Memory B cell (primary cell): ENCODE results near the gene TIMP2.
"Not testable (repeated sequence)": the region's sequence is repeated elsewhere in the genome, so short reads cannot be mapped to it uniquely, and the experiment has no call there.

Experiments
- ATAC-seq: fragments of 150-1000 bp; cut with Tn5 transposase; 2 replicates; pipeline ENCODE4 v1.10.0; 2021; ENCODE audit warnings: low read depth, mild to moderate bottlenecking, moderate library complexity
- DNase-seq, 2 donors: peaks; one replicate each; pipeline ENCODE4 v3.0.0; 2022; ENCODE audit warnings: low spot score in 2 of 2
- H3K27ac Mint-ChIP-seq: one replicate; pipeline ENCODE4 v1.8.0; 2022; ENCODE audit warnings: mild to moderate bottlenecking, moderate library complexity, mixed read lengths
- H3K27me3 Mint-ChIP-seq: one replicate; pipeline ENCODE4 v1.8.0; 2022; ENCODE audit warnings: mixed read lengths
- H3K36me3 Mint-ChIP-seq: one replicate; pipeline ENCODE4 v1.8.0; 2022; ENCODE audit warnings: mild to moderate bottlenecking, mixed read lengths
- H3K4me1 Mint-ChIP-seq: one replicate; pipeline ENCODE4 v1.8.0; 2022; ENCODE audit warnings: mixed read lengths
- H3K4me3 Mint-ChIP-seq: one replicate; pipeline ENCODE4 v1.8.0; 2022; ENCODE audit warnings: mild to moderate bottlenecking, moderate library complexity, mixed read lengths
- H3K9me3 Mint-ChIP-seq: one replicate; pipeline ENCODE4 v1.8.0; 2022; ENCODE audit warnings: mixed read lengths

Gene TIMP2

DNA sequence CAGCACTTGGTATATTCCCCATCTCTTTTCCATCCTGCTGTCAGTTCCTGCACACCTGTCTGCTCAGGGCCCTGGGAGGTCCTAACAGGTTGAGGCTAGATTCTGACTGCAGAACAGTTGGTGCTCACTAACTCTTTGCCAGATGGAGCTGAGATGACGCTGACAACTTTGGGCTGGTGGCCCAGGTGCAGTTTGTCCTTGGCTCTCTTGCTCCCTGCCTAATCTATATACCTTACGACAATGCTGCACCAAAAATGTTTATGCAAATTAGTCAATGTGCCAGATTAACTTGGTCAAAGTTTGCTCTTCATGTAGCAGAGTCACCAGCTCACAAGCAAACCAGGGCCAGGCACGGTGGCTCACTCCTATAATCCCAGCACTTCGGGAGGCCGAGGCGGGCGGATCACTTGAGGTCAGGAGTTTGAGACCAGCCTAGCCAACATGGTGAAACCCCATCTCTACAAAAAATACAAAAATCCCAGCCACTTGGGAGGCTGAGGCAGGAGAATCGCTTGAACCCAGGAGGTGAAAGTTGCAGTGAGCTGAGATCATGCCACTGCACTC is 48.2 kb downstream of the TIMP2 start:
- peaks cover 13% of the 10 kb centered on the region for H3K27me3 Mint-ChIP-seq
- not testable (repeated sequence) for H3K4me3 Mint-ChIP-seq, ATAC-seq, DNase-seq, H3K36me3 Mint-ChIP-seq, H3K27ac Mint-ChIP-seq, H3K9me3 Mint-ChIP-seq
- H3K4me1 Mint-ChIP-seq: peaks cover 21% of the 10 kb centered on the region

DNA sequence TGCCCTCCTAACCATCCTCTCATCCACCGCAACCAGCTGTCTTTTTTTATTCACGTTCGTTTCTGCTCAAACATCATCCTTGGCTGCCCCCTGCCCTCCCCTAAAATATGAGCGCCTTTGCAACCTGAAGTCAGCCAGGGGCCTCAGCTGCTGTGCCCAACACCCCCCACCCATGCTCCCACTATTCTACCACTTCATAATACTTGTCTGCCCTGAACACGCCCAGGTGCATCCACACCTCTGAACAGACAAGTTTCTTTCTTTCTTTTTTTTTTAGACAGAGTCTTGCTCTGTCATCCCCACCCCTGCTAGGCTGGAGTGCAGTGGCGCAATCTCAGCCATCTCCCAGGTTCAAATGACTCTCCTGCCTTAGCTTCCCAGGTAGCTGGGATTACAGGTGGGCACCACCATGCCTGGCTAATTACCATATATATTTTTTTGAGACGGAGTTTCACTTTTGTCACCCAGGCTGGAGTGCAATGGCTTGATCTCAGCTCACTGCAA is 49.0 kb downstream of the TIMP2 start:
- ATAC-seq: no peak
- no peak for DNase-seq
- peaks cover 21% of the 10 kb centered on the region for H3K4me1 Mint-ChIP-seq
- no peak overlapping the region for H3K27ac Mint-ChIP-seq
- H3K9me3 Mint-ChIP-seq: no peaks in the 10 kb centered on the region
- H3K36me3 Mint-ChIP-seq: peaks cover 2% of the 10 kb centered on the region
- peaks cover 13% of the 10 kb centered on the region for H3K27me3 Mint-ChIP-seq
- no peak overlapping the region for H3K4me3 Mint-ChIP-seq

DNA sequence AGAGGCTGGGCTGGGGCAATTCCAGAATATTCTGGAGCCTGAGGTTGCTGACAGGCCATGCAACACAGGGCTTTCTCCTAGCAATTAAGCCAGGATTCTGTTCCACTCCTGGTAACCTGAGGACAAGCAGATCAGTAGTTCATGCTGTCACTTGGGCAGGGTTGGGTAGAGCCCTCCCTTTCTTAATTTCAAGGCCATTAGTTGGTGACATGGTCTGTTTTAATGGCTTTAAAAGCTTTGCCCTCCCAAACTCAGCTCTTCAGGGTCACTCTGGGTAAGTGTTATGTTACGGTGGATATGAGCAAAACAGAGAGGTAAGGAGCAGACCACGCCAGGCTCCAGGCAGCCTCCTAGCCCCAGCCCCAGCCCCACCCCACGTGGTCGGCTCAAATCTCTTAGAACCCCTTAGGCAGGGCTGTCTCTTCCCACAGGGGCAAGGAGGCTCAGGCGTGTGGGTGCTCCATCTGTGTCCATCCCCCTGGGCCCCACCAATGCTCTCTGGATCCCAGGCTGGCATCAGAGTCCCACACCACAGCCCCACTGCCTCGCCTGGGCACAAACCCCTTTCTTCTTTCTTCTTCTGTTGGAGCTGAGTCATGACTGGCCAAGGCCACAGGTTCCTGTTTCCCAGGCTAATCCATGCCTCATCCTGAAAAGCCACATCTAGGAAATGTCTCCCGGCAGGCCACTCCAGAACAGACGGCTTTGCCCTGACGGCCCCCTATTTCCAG is 49.7 kb downstream of the TIMP2 start:
- Mint-ChIP-seq H3K27me3 (peaks cover 13% of the 10 kb centered on the region), H3K4me1 (peaks cover 21% of the 10 kb centered on the region), H3K4me3 (no peak overlapping the region), H3K9me3 (no peaks in the 10 kb centered on the region), H3K36me3 (peaks cover 5% of the 10 kb centered on the region), H3K27ac (no peak overlapping the region)
- ATAC-seq: no peak
- DNase-seq: no peak

DNA sequence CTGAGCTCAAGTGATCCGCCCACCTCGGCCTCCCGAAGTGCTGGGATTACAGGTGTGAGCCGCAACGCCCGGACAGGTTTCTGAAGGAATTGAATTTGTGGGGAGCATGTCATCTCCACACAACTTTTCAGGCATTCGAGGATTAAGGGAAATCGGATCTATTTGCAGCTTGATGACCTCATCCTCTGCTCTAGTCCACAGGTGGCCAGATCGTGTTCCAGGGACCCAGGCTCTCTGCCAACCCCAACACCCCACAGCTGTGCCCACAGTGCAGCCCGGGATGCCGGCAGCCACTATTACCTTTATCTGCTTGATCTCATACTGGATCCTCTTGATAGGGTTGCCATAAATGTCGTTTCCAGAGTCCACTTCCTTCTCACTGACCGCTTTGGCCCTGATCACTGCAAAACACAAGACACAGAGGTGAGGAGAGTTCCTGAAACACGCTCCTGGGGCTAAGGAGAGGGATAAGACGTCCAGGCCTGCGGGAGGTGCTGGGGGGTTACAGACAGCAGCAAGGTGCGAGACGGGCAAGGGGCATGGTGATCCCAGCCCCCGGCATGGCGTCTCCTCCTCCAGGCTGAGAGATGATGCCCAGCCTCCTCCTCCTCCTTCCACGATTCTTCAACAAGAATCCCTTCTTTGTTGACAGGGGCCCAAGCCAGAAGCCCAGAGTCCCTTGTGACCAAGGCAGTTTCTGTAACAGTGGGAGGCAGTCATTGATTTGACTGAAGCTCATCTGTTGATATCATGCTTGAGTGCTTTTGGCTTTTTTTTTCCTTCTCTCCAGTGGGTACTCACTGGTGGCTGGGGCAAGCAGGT is 51.5 kb downstream of the TIMP2 start:
- Mint-ChIP-seq H3K27me3 (peaks cover 10% of the 10 kb centered on the region), H3K27ac (no peak overlapping the region), H3K36me3 (peaks cover 9% of the 10 kb centered on the region), H3K4me1 (peaks cover 13% of the 10 kb centered on the region), H3K9me3 (no peaks in the 10 kb centered on the region), H3K4me3 (no peak overlapping the region)
- DNase-seq (no peak), ATAC-seq (no peak)

DNA sequence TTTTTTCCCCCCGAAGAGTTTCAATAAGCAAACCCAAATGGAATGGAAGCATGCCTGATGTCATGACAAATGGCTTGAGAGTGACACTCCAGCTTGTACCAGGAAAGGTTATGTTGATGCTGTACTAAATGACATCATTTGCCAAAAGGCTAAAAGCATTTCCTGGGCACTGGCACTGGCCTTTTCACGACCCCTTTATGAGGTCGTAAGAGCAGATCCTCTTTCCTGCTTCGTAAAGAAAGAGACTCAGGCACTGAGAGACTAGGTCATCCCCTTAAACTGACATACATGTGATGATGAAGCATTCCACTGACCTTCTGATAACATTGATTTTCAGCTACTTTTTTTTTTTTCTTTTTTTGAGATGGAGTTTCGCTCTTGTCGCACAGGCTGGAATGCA is 52.7 kb downstream of the TIMP2 start:
- no peak overlapping the region for H3K27ac Mint-ChIP-seq
- H3K36me3 Mint-ChIP-seq: peaks cover 13% of the 10 kb centered on the region
- no peaks in the 10 kb centered on the region for H3K9me3 Mint-ChIP-seq
- peaks cover 9% of the 10 kb centered on the region for H3K27me3 Mint-ChIP-seq
- no peak for ATAC-seq
- DNase-seq: no peak
- H3K4me3 Mint-ChIP-seq: no peak overlapping the region
- peaks cover 11% of the 10 kb centered on the region for H3K4me1 Mint-ChIP-seq

DNA sequence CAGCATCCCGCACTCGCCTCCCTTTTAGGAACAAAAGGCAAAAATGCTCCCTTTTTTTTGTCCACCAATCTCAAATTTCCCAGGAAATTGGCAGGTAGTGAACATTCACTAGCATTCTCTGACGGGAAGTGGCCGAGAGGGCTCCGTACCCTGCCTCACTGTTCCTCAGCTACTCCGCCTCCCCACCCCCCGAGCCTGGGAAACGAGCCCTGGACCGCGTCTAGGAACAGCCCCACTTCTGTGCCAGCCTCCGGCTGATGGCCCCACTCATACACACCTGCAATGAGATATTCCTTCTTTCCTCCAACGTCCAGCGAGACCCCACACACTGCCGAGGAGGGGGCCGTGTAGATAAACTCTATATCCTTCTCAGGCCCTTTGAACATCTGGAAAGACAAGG is 54.6 kb downstream of the TIMP2 start:
- no peak for ATAC-seq
- peaks cover 10% of the 10 kb centered on the region for H3K36me3 Mint-ChIP-seq
- H3K4me1 Mint-ChIP-seq: peaks cover 4% of the 10 kb centered on the region
- no peak overlapping the region for H3K27ac Mint-ChIP-seq
- no peak for DNase-seq
- no peak overlapping the region for H3K4me3 Mint-ChIP-seq
- no peaks in the 10 kb centered on the region for H3K9me3 Mint-ChIP-seq
- H3K27me3 Mint-ChIP-seq: peaks cover 6% of the 10 kb centered on the region

DNA sequence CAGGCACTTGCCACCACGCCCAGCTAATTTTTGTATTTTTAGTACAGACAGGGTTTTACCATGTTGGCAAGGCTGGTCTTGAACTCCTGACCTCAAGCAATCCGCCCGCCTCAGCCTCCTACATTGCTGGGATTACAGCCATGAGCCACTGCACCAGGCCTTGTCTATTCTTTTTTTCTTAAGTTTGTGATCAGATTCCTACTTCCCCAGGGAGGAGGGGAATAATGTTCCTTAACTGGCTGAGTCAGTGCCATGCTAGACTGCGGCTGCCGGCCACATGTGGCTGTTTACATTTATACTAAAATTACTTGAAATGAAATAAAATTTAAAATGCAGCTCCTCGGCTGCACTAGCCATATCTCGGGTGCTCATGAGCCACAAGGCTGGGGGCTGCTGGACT is 56.8 kb downstream of the TIMP2 start:
- no peaks in the 10 kb centered on the region for H3K9me3 Mint-ChIP-seq
- DNase-seq (no peak), ATAC-seq (no peak)
- no peak overlapping the region for H3K4me3 Mint-ChIP-seq
- peaks cover 10% of the 10 kb centered on the region for H3K36me3 Mint-ChIP-seq
- peaks cover 3% of the 10 kb centered on the region for H3K4me1 Mint-ChIP-seq
- H3K27me3 Mint-ChIP-seq: peaks cover 13% of the 10 kb centered on the region
- no peak overlapping the region for H3K27ac Mint-ChIP-seq

DNA sequence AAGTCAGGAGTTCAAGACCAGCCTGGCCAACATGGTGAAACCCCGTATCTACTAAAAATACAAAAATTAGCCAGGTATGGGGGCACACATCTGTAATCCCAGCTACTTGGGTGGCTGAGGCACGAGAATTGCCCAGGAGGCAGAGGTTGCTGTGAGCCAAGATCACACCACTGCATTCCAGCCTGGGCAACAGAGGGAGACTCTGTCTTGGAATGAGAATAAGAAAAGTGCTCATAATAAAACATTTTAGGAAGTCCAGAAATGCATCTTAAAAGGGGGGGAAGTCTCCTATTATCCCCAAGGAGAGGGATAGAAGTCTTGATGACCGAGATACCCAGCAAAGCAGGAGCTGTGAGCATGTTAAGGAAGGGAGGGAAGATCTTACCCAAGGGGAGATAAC is 58.1 kb downstream of the TIMP2 start:
- H3K36me3 Mint-ChIP-seq: peaks cover 10% of the 10 kb centered on the region
- H3K27me3 Mint-ChIP-seq: peaks cover 13% of the 10 kb centered on the region
- H3K27ac Mint-ChIP-seq, ATAC-seq, H3K4me1 Mint-ChIP-seq, DNase-seq, H3K4me3 Mint-ChIP-seq, H3K9me3 Mint-ChIP-seq: not testable (repeated sequence)

DNA sequence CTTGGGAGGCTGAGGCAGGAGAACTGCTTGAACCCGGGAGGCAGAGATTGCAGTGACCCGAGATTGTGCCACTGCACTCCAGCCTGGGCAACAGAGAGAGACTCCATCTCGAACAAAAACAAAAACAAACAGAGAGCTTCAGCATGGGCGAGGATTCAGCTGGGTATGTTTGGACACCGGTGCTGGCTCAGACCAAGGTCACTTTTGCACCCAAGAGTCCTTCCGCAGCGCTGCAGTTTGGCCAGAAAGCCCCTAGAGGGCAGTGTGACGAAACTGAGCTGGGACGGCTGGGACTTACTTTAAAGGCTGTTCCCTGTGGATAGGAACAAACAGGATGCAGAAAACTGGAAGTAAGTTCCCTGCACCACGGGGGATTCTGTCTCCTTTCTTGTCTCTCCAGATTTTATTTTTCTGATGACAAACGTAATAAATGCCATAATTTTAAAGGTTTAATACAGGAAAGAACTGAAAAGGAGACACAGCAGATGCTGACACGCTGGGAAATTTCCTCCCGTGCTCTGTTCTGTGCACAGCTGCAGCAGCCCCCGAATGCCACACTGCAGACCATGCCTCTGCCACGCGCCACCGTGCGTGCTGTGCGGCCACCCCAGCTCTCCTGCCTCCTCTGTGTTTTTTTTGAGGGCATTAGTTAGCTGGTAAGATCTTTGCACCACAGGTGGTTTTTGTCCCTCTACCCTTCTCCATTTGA is 59.4 kb downstream of the TIMP2 start:
- Mint-ChIP-seq H3K27ac (no peak overlapping the region), H3K36me3 (peaks cover 10% of the 10 kb centered on the region), H3K4me3 (no peak overlapping the region), H3K4me1 (peaks cover 3% of the 10 kb centered on the region), H3K27me3 (peaks cover 13% of the 10 kb centered on the region), H3K9me3 (no peaks in the 10 kb centered on the region)
- DNase-seq: peak; percentile 65 to 75
- ATAC-seq: peak; percentile 71

DNA sequence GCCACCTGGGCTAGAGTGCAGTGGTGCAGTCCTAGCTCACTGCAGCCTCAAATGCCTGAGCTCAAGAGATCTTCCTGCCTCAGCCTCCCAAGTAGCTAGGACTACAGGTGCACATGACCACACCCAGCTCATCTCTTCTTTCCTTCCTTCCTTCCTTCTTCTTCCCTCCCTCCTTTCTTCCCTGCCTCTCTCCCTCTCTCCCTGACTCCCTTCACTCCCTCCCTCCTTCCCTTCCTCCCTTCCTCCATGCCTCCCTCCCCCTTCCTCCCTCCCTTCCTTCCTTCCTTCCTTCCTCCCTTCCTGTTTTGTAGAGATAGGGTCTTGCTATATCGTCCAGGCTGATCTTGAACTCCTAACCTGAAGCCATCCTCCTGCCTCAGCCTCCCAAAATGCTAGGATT is 61.1 kb downstream of the TIMP2 start:
- no peak for ATAC-seq
- Mint-ChIP-seq H3K4me3 (no peak overlapping the region), H3K4me1 (peaks cover 3% of the 10 kb centered on the region), H3K9me3 (no peaks in the 10 kb centered on the region), H3K36me3 (peaks cover 4% of the 10 kb centered on the region), H3K27ac (no peak overlapping the region), H3K27me3 (peaks cover 11% of the 10 kb centered on the region)
- DNase-seq: no peak

DNA sequence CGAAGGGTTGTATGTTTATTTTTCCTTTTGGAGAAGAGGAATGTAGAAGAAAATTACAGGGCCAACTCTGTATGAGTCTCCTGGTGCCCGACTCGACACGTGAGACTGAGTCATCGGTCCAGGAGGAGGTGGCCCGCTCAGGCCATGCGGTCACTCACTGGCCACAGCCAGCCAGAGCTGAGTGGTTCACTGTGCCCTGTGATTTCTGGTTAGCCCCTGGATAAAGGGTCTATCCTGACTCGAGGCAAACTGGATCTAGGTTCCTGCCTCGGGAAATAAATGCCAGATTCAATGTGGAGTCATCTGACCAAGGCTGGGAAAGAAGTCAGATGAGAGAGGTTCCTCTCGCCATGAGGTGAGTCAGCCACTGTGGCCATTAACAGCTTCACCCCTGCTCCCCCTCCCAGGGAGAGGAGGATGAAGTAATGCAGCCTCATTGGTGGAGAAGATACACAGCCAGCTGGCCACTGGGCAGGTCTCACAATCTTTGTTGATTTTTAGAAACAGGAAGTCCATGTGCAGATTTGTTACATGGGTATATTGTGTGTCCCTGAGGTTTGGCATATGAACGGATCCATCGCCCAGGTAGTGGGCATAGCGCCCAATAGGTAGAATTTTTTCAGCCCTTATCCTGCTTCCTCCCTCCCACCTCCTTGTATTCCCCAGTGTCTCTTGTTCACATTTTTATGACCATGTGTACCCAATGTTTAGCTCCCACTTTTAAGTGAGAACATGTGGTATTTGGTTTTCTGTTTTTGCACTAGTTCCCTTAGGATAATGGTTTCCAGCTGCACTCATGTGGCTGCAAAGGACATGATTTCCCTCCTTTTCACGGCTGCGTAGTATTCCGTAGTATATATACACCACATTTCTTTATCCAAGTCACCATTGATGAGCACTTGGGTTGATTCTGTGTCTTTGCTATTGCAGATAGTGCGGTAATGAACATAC is 62.8 kb downstream of the TIMP2 start:
- no peak overlapping the region for H3K4me3 Mint-ChIP-seq
- H3K36me3 Mint-ChIP-seq: no peaks in the 10 kb centered on the region
- H3K4me1 Mint-ChIP-seq: peaks cover 3% of the 10 kb centered on the region
- H3K27me3 Mint-ChIP-seq: peaks cover 9% of the 10 kb centered on the region
- H3K9me3 Mint-ChIP-seq: no peaks in the 10 kb centered on the region
- no peak for ATAC-seq
- DNase-seq: no peak
- no peak overlapping the region for H3K27ac Mint-ChIP-seq

DNA sequence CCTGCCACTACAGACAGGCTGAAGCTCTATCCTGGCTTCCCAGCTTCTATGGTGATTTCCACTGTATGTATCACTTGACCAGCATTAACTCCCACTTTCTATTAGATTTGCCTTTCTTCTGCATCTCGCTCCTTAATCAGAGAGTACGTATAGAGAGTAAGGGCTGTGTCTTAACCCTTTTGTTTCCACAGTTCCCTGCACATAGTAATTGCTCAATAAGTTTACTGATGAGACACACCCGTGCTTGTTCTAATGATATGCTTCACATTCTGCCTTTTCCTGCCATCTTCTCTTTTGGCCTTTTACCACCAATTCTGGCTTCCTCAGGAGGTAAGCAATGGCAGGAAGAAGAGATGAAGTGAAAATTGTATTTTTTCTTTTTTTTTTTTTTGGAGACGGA is 64.0 kb downstream of the TIMP2 start:
- peaks cover 3% of the 10 kb centered on the region for H3K4me1 Mint-ChIP-seq
- no peak for ATAC-seq
- H3K4me3 Mint-ChIP-seq: no peak overlapping the region

DNA sequence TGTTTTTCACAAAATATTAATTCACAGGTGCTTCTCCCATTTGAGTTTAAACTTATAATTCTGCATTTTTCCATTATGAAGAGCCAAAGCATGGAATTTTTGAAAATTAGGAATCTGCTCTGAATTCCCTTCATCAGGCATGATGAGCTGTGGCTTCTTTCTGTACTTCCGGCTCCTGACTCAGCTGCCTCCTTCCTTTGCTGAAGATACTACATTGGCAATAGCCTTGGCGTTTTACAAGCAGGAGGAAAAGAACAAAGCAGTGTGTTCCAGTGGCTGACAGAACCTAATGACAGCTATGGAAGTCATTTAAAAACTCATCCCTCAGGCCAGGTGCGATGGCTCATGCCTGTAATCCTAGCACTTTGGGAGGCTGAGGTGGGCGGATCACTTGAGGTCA is 66.1 kb downstream of the TIMP2 start:
- no peaks in the 10 kb centered on the region for H3K36me3 Mint-ChIP-seq
- H3K9me3 Mint-ChIP-seq: no peaks in the 10 kb centered on the region
- DNase-seq (no peak), ATAC-seq (no peak)
- peaks cover 2% of the 10 kb centered on the region for H3K27me3 Mint-ChIP-seq
- H3K4me3 Mint-ChIP-seq: no peak overlapping the region
- H3K4me1 Mint-ChIP-seq: no peaks in the 10 kb centered on the region
- no peak overlapping the region for H3K27ac Mint-ChIP-seq

More for the DNA sequence above, 64.0 kb downstream of the TIMP2 start:
- no peaks in the 10 kb centered on the region for H3K9me3 Mint-ChIP-seq
- DNase-seq: no peak
- peaks cover 9% of the 10 kb centered on the region for H3K27me3 Mint-ChIP-seq
- H3K27ac Mint-ChIP-seq: no peak overlapping the region
- no peaks in the 10 kb centered on the region for H3K36me3 Mint-ChIP-seq
